Measurements from ENCODE around the gene POLR1E.

DNA sequence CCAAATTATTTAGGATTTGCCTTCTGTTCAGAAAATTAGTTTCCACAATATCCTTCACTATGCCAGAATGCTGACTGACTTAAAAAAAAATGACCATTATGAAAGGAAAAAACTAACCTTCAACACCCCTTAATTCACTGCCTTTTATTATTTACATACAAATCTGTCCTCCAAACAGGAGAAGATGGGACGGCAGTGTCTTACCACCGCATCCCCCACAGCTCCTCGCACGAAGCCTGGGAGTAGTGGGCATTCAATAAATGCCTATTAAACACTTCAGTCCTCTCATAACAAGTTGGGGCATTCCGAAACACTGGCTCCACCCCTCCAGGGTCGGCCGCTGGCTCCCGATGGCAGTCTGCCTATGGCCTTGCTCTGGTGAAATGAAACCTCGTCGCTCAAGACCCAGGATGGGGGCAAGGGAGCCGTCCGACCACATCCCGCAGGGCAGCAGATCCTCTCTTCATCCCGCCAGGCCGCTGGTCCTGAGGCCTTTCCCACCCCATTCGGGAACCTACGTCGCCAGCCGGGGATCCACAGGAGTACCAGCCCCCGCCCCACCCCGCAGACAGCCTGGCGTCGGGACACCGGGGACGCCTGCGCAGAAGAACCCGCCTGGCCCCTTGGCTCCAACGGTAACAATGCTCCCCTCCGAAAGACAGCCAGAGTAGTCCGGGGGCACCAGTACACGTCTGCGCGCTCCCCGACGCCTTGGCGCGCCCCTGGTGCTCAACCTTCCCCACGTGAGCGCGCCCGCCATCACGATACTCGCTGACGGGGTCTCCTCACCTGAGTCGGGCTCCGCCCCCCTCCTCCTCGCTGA lies 21.1 kb upstream of the POLR1E start:
- peak; percentile 17 for TF ChIP-seq POLR2A (IDR thresholded peaks at IDR 0.05; ENCODE audit: extremely low read depth, insufficient read length)
- TF ChIP-seq, protein P1, sequence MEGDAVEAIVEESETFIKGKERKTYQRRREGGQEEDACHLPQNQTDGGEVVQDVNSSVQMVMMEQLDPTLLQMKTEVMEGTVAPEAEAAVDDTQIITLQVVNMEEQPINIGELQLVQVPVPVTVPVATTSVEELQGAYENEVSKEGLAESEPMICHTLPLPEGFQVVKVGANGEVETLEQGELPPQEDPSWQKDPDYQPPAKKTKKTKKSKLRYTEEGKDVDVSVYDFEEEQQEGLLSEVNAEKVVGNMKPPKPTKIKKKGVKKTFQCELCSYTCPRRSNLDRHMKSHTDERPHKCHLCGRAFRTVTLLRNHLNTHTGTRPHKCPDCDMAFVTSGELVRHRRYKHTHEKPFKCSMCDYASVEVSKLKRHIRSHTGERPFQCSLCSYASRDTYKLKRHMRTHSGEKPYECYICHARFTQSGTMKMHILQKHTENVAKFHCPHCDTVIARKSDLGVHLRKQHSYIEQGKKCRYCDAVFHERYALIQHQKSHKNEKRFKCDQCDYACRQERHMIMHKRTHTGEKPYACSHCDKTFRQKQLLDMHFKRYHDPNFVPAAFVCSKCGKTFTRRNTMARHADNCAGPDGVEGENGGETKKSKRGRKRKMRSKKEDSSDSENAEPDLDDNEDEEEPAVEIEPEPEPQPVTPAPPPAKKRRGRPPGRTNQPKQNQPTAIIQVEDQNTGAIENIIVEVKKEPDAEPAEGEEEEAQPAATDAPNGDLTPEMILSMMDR (IDR thresholded peaks at IDR 0.05; ENCODE audit: low read depth, low read length) = no peak

Data from NB4 (cell line).